K562 (cell line): ENCODE measurements around the gene RAB14. TPM values are rescaled to one million over a fixed set of nuclear protein-coding genes. Genes with fewer than 3 reads are reported as not detected.
A peak's percentile ranks its signal among the peaks of the same experiment; 100 is the strongest.

Experiments used
- ATAC-seq: fragments of 200-7000 bp; cut with Tn5 transposase; 3 replicates; pipeline ENCODE4 v1.9.1; 2020; ENCODE audit warnings: moderate library complexity
- BruUV-seq: library from RNA; stranded (reverse); fragments of 400-500 nt; replicated peaks from 2 replicates; lab custom pipeline; 2021; lab: Mats Ljungman, UMichigan
- CTCF ChIA-PET: fragments of 300-600 bp; formaldehyde crosslinking; extraction: SDS; loops from one replicate; lab custom pipeline; 2021; ENCODE audit warnings: low intra/inter-chr PET ratio; lab: Yijun Ruan, JAX
- POLR2A ChIA-PET: fragments of 300-600, 350-650 bp; sonication (Branson Sonifier 250); formaldehyde crosslinking; extraction: SDS; loops from one replicate; lab custom pipeline; 2021; ENCODE audit warnings: antibody characterized with exemption, inconsistent platforms; lab: Yijun Ruan, JAX
- DNase-seq, 4 experiments: peaks; one replicate each; pipeline versions ENCODE4 v3.0.0 to v3.0.0-alpha.2; 2011 to 2018; ENCODE audit warnings: low spot score in 3 of 4, mixed read lengths in 3 of 4; ENCODE audit errors: extremely low read depth in 1 of 4
- FAIRE-seq: peaks from 2 replicates; lab custom pipeline; 2011; peaks lifted over from hg19 to GRCh38; lab: Jason Lieb, UNC
- H2AFZ ChIP-seq: 2 replicates; pipeline ENCODE4 v1.6.0; 2011; ENCODE audit warnings: low read depth, low read length, control low read depth, inconsistent platforms
- H3K27ac ChIP-seq: fragments of 200-600 bp; 3 replicates; pipeline ENCODE4 v1.8.0; 2011; ENCODE audit warnings: low read depth, mild to moderate bottlenecking, control low read depth, inconsistent platforms, low read length, moderate library complexity, mixed read lengths; ENCODE audit errors: extremely low read depth
- H3K27me3 ChIP-seq, 2 experiments: fragments of 300-600 bp in 1 of 2; 2 replicates in 1 of 2; 3 replicates in 1 of 2; pipeline versions ENCODE4 v1.6.0 to v1.8.0; 2011; ENCODE audit warnings: inconsistent platforms in 2 of 2, low read length in 2 of 2, mild to moderate bottlenecking in 1 of 2, mixed read lengths in 1 of 2, moderate library complexity in 1 of 2; ENCODE audit not compliant: control insufficient read depth in 2 of 2, insufficient read depth in 2 of 2
- H3K36me3 ChIP-seq: fragments of 300-600 bp; 3 replicates; pipeline ENCODE4 v1.8.0; 2011; ENCODE audit warnings: mild to moderate bottlenecking, low read length, inconsistent platforms; ENCODE audit not compliant: control insufficient read depth, insufficient read depth
- H3K4me1 ChIP-seq, 2 experiments: fragments of 200-600 bp in 1 of 2; replicated peaks in 1 of 2; 2 replicates in 1 of 2; 3 replicates in 1 of 2; pipeline versions ENCODE4 v1.5.1 to v1.8.0; 2011; ENCODE audit warnings: inconsistent platforms in 2 of 2, low read length in 2 of 2, mild to moderate bottlenecking in 1 of 2, mixed read lengths in 1 of 2, moderate library complexity in 1 of 2; ENCODE audit not compliant: control insufficient read depth in 2 of 2, insufficient read depth in 2 of 2
- H3K4me2 ChIP-seq: 2 replicates; pipeline ENCODE4 v1.6.1; 2011; ENCODE audit warnings: low read length, control low read depth, inconsistent platforms, mixed read lengths; ENCODE audit not compliant: insufficient read depth
- H3K4me3 ChIP-seq: fragments of 200-600 bp; sonication (generic), shearing (Covaris generic); 2 replicates; pipeline ENCODE4 v1.5.1; 2016; ENCODE audit warnings: control low read depth, inconsistent platforms
- H3K79me2 ChIP-seq: fragments of 200-600 bp; 3 replicates; pipeline ENCODE4 v1.8.0; 2011; ENCODE audit warnings: low read length, inconsistent platforms; ENCODE audit not compliant: control insufficient read depth, insufficient read depth
- H3K9ac ChIP-seq, 2 experiments: 2 replicates each; pipeline versions ENCODE4 v1.6.0 to v1.6.1; 2011; ENCODE audit warnings: low read depth in 2 of 2, low read length in 2 of 2, control low read depth in 1 of 2, inconsistent platforms in 1 of 2, mild to moderate bottlenecking in 1 of 2, mixed read lengths in 1 of 2; ENCODE audit not compliant: insufficient read depth in 1 of 2
- H3K9me1 ChIP-seq: one replicate; pipeline ENCODE4 v1.6.0; 2011; ENCODE audit warnings: inconsistent platforms, mild to moderate bottlenecking, low read length, moderate library complexity; ENCODE audit not compliant: control insufficient read depth, insufficient read depth
- H3K9me3 ChIP-seq: replicated peaks from 2 replicates; pipeline ENCODE4 v1.5.1; 2011; ENCODE audit warnings: low read depth, low read length, inconsistent platforms; ENCODE audit not compliant: control insufficient read depth, insufficient read depth
- H4K20me1 ChIP-seq: replicated peaks from 2 replicates; pipeline ENCODE4 v1.6.1; 2011; ENCODE audit warnings: low read length, inconsistent platforms, mixed read lengths; ENCODE audit not compliant: control insufficient read depth, insufficient read depth
- CHCHD3 ChIP-seq: fragments of 250-450 bp; sonication (Bioruptor Pico); IDR thresholded peaks from 2 replicates; pipeline ENCODE4 v2.1.2; 2022; ENCODE audit warnings: mild to moderate bottlenecking
- DACH1 ChIP-seq: fragments of 450-650 bp; IDR thresholded peaks from 2 replicates; pipeline ENCODE4 v1.6.1; 2018; ENCODE audit not compliant: partially characterized antibody
- HBP1 ChIP-seq: fragments of 450-650 bp; formaldehyde crosslinking; IDR thresholded peaks from 2 replicates; pipeline ENCODE4 v1.4.0; 2022; ENCODE audit warnings: missing genetic modification characterization
- HSF4 ChIP-seq: fragments of 250-450 bp; sonication (Bioruptor Pico); IDR thresholded peaks from 2 replicates; pipeline ENCODE4 v2.1.2; 2022; ENCODE audit warnings: mild to moderate bottlenecking, moderate library complexity, borderline replicate concordance
- MCM5 ChIP-seq: fragments of 450-650 bp; IDR thresholded peaks from 2 replicates; pipeline ENCODE4 v1.6.1; 2016; ENCODE audit warnings: low read depth
- OTX1 ChIP-seq: fragments of 450-650 bp; formaldehyde crosslinking; IDR thresholded peaks from 2 replicates; pipeline ENCODE4 v1.4.0; 2022; ENCODE audit warnings: mild to moderate bottlenecking
- PHB ChIP-seq: fragments of 250-450 bp; sonication (Bioruptor Pico); IDR thresholded peaks from 2 replicates; pipeline ENCODE4 v1.5.0; 2021
- PPARD ChIP-seq: fragments of 250-450 bp; sonication (Bioruptor Pico); IDR thresholded peaks from 2 replicates; pipeline ENCODE4 v1.8.0; 2022; ENCODE audit warnings: inconsistent platforms, mild to moderate bottlenecking, moderate library complexity
- PTBP1 ChIP-seq: fragments of 200-400 bp; formaldehyde crosslinking; IDR thresholded peaks from 2 replicates; pipeline ENCODE4 v1.6.1; 2017; ENCODE audit warnings: low read depth, low read length
- SLC30A9 ChIP-seq: fragments of 250-450 bp; sonication (Bioruptor Pico); IDR thresholded peaks from 2 replicates; pipeline ENCODE4 v1.8.0; 2022; ENCODE audit warnings: mild to moderate bottlenecking, moderate library complexity
- TBL1XR1 ChIP-seq, 2 experiments: IDR thresholded peaks; 2 replicates each; pipeline ENCODE4 v1.6.1; 2012; ENCODE audit warnings: improper control_type of control experiment in 2 of 2, low read length in 2 of 2, mild to moderate bottlenecking in 1 of 2
- ZNF140 ChIP-seq: fragments of 250-450 bp; sonication (Bioruptor Pico); IDR thresholded peaks from 2 replicates; pipeline ENCODE4 v1.8.0; 2021; ENCODE audit warnings: moderate library complexity, mild to moderate bottlenecking, inconsistent platforms
- ZNF780A ChIP-seq: fragments of 250-450 bp; sonication (Bioruptor Pico); IDR thresholded peaks from 2 replicates; pipeline ENCODE4 v1.5.0; 2021; ENCODE audit warnings: mild to moderate bottlenecking
- ZNF79 ChIP-seq: fragments of 250-450 bp; sonication (Bioruptor Pico); IDR thresholded peaks from 2 replicates; pipeline ENCODE4 v1.4.0; 2020; ENCODE audit warnings: low read depth, mild to moderate bottlenecking, moderate library complexity
- WGBS: fragments of 100-300 bp; shearing (Covaris generic); methylation state at CpG from one replicate; pipeline ENCODE4 v1.1.6; 2016; ENCODE audit warnings: low coverage, mixed read lengths; ENCODE audit not compliant: insufficient coverage; ENCODE audit errors: missing lambda C conversion rate; 5-methylcytosine and 5-hydroxymethylcytosine counted together
- in situ Hi-C: fragments of 300-500 bp; cut with MboI; formaldehyde crosslinking; loops from 4 replicates; pipeline ENCODE4 v1.15.0; 2018; ENCODE audit warnings: inconsistent platforms, mixed read lengths
- intact Hi-C: fragments of 100-400 bp; cut with micrococcal nuclease; formaldehyde crosslinking; loops from 2 replicates; pipeline ENCODE4 v1.14.2; 2022
- polyA plus RNA-seq, 8 experiments: library from polyadenylated mRNA; depleted of rRNA in 4 of 8; stranded (reverse) in 5 of 8; unstranded in 3 of 8; fragments of >200 nt; fragmentation: Nextera tagmentation in 2 of 8; fragmentation: Illumina TruSeq in 1 of 8; extraction: Ambion mirVana in 2 of 8; extraction: Trizol in 1 of 8; gene quantifications; 2 replicates each; pipeline versions ENCODE4 v1.2.1 to v1.2.3, GENCODE V29; 2011 to 2014; ENCODE audit warnings: inconsistent platforms in 1 of 8, missing spikeins in 1 of 8
- total RNA-seq, 7 experiments: library from RNA; depleted of rRNA in 6 of 7; stranded (reverse); fragments of >200 nt in 6 of 7; fragmentation: Illumina TruSeq in 2 of 7; extraction: Trizol in 2 of 7; gene quantifications; 2 replicates each; pipeline versions ENCODE4 v1.2.1 to v1.2.3, GENCODE V29; 2011 to 2021; ENCODE audit warnings: low replicate concordance in 1 of 7
- TF ChIP-seq, protein P1 (sequence below): sonication (generic); formaldehyde crosslinking; IDR thresholded peaks from 2 replicates; pipeline ENCODE4 v1.8.1; 2023; ENCODE audit warnings: mild to moderate bottlenecking, missing genetic modification reagents
- TF ChIP-seq, protein P2 (sequence below): sonication (generic); formaldehyde crosslinking; IDR thresholded peaks from 2 replicates; pipeline ENCODE4 v1.8.1; 2023; ENCODE audit warnings: mild to moderate bottlenecking, missing genetic modification reagents
- TF ChIP-seq, protein P3 (sequence below): fragments of 250-450 bp; sonication (Bioruptor Pico); IDR thresholded peaks from 2 replicates; pipeline ENCODE4 v1.9.0; 2021; ENCODE audit warnings: mild to moderate bottlenecking, inconsistent platforms

RAB14 gene
- total and polyA plus RNA-seq, 9 of the 15 experiments (the other 6 are each of a cell fraction or from before 2014, with no cell fraction given): 10.3 to 41.8 (median 20.9) TPM

DNA sequence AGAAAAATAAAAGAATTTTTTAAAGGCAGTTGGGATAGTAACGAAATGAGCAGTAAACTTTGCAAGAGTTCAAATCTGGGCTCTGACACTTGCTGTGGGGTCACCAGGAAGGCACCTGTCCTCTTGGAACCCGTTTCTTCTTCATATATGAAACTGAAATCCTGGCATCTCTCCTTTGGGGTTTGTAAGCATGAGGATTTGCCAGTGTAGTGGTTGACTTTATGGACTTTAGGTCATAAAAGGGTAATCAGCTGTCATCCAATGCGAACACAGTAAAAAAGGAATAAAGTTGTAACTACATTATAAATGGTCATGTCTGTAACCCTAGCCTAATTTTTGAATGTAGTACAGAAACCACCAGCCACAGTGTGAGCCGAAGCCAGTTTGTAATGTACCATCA lies 1.3 kb downstream of the RAB14 start:
- BruUV-seq: TSS peak; percentile 40
- H3K27ac ChIP-seq: peak overlapping the region; percentile 87
- H4K20me1 ChIP-seq: peaks cover 19% of the 10 kb centered on the region
- peak overlapping the region; percentile 86 for H3K4me2 ChIP-seq
- H3K79me2 ChIP-seq: peaks cover 69% of the 10 kb centered on the region
- ATAC-seq (no peak), DNase-seq (no peak), FAIRE-seq (no peak)
- H3K9ac ChIP-seq: peak overlapping the region; percentile 69 to 94; a peak in 3 of 4 replicates
- H3K9me3 ChIP-seq: no peaks in the 10 kb centered on the region
- no peaks in the 10 kb centered on the region for H3K27me3 ChIP-seq
- intact Hi-C loops (loop anchor here (5.0 kb wide), 1 partner anchor 443 kb away; no protein-coding TSS in a partner anchor), in situ Hi-C loops (no loop called here)
- no peaks in the 10 kb centered on the region for H3K9me1 ChIP-seq
- POLR2A ChIA-PET: interaction anchor here (0.9 to 2.6 kb wide), 7 partner anchors 9 to 193 kb away, joined by 3 to 10 read pairs (median 5); no protein-coding TSS in a partner anchor
- H2AFZ ChIP-seq: no peak overlapping the region
- WGBS: 4% methylated on average over 4 of the region's 4 CpGs
- no peaks in the 10 kb centered on the region for H3K36me3 ChIP-seq
- peak overlapping the region; percentile 87 for H3K4me3 ChIP-seq
- peaks cover 14 to 18% of the 10 kb centered on the region in 2 experiments; a peak in 3 of 5 replicates for H3K4me1 ChIP-seq
- CTCF ChIA-PET: interaction anchor here (0.7 kb wide), 1 partner anchor 45 kb away, joined by 4 read pairs; no protein-coding TSS in a partner anchor
- TF ChIP-seq TBL1XR1 (IDR thresholded peaks at IDR 0.05; ENCODE audit: low read length in 2 of 2): no peak
- TF ChIP-seq PPARD (CRISPR knock-in tag): no peak
- TF ChIP-seq PHB: no peak
- TF ChIP-seq, protein P1, sequence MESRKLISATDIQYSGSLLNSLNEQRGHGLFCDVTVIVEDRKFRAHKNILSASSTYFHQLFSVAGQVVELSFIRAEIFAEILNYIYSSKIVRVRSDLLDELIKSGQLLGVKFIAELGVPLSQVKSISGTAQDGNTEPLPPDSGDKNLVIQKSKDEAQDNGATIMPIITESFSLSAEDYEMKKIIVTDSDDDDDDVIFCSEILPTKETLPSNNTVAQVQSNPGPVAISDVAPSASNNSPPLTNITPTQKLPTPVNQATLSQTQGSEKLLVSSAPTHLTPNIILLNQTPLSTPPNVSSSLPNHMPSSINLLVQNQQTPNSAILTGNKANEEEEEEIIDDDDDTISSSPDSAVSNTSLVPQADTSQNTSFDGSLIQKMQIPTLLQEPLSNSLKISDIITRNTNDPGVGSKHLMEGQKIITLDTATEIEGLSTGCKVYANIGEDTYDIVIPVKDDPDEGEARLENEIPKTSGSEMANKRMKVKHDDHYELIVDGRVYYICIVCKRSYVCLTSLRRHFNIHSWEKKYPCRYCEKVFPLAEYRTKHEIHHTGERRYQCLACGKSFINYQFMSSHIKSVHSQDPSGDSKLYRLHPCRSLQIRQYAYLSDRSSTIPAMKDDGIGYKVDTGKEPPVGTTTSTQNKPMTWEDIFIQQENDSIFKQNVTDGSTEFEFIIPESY (CRISPR knock-in tag): no peak
- TF ChIP-seq ZNF780A (CRISPR knock-in tag): no peak
- TF ChIP-seq MCM5: no peak
- TF ChIP-seq ZNF79 (CRISPR knock-in tag): no peak
- no peak for TF ChIP-seq CHCHD3 (CRISPR knock-in tag)
- TF ChIP-seq, protein P2, sequence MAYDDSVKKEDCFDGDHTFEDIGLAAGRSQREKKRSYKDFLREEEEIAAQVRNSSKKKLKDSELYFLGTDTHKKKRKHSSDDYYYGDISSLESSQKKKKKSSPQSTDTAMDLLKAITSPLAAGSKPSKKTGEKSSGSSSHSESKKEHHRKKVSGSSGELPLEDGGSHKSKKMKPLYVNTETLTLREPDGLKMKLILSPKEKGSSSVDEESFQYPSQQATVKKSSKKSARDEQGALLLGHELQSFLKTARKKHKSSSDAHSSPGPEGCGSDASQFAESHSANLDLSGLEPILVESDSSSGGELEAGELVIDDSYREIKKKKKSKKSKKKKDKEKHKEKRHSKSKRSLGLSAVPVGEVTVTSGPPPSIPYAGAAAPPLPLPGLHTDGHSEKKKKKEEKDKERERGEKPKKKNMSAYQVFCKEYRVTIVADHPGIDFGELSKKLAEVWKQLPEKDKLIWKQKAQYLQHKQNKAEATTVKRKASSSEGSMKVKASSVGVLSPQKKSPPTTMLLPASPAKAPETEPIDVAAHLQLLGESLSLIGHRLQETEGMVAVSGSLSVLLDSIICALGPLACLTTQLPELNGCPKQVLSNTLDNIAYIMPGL: no peak
- TF ChIP-seq OTX1 (CRISPR knock-in tag): no peak
- TF ChIP-seq DACH1: no peak
- TF ChIP-seq, protein P3, sequence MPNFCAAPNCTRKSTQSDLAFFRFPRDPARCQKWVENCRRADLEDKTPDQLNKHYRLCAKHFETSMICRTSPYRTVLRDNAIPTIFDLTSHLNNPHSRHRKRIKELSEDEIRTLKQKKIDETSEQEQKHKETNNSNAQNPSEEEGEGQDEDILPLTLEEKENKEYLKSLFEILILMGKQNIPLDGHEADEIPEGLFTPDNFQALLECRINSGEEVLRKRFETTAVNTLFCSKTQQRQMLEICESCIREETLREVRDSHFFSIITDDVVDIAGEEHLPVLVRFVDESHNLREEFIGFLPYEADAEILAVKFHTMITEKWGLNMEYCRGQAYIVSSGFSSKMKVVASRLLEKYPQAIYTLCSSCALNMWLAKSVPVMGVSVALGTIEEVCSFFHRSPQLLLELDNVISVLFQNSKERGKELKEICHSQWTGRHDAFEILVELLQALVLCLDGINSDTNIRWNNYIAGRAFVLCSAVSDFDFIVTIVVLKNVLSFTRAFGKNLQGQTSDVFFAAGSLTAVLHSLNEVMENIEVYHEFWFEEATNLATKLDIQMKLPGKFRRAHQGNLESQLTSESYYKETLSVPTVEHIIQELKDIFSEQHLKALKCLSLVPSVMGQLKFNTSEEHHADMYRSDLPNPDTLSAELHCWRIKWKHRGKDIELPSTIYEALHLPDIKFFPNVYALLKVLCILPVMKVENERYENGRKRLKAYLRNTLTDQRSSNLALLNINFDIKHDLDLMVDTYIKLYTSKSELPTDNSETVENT (CRISPR knock-in tag): no peak
- TF ChIP-seq PTBP1: no peak
- TF ChIP-seq HSF4 (CRISPR knock-in tag): no peak
- TF ChIP-seq HBP1 (CRISPR knock-in tag): no peak
- no peak for TF ChIP-seq SLC30A9
- TF ChIP-seq ZNF140 (CRISPR knock-in tag): no peak
